Esophagus (tissue), 2 donors: ENCODE data around the gene UBE2J2. TPM values are rescaled to one million over a fixed set of nuclear protein-coding genes. Genes with fewer than 3 reads are reported as not detected.

Source experiments
- H3K27ac ChIP-seq, 2 donors: one replicate each; pipeline ENCODE4 v1.5.1; 2013; ENCODE audit warnings: low read depth in 2 of 2, mild to moderate bottlenecking in 2 of 2, inconsistent platforms in 1 of 2, low read length in 1 of 2, moderate library complexity in 1 of 2
- H3K27me3 ChIP-seq, 2 donors: one replicate each; pipeline ENCODE4 v1.6.1; 2013; ENCODE audit warnings: low read length in 2 of 2, control low read depth in 1 of 2, mild to moderate bottlenecking in 1 of 2; ENCODE audit not compliant: insufficient read depth in 2 of 2, control insufficient read depth in 1 of 2
- H3K36me3 ChIP-seq, 2 donors: one replicate each; pipeline ENCODE4 v1.6.1; 2013; ENCODE audit warnings: low read length in 1 of 2; ENCODE audit not compliant: control insufficient read depth in 2 of 2, insufficient read depth in 2 of 2
- H3K4me1 ChIP-seq, 2 donors: one replicate each; pipeline ENCODE4 v1.6.1; 2013; ENCODE audit warnings: low read length in 1 of 2; ENCODE audit not compliant: control insufficient read depth in 2 of 2, insufficient read depth in 2 of 2
- H3K4me3 ChIP-seq, 2 donors: one replicate each; pipeline ENCODE4 v1.5.1; 2013; ENCODE audit warnings: low read length in 2 of 2, mild to moderate bottlenecking in 2 of 2, low read depth in 1 of 2, moderate library complexity in 1 of 2
- H3K9me3 ChIP-seq, 2 donors: one replicate each; pipeline ENCODE4 v1.6.1; 2013; ENCODE audit warnings: mild to moderate bottlenecking in 2 of 2, low read depth in 1 of 2, low read length in 1 of 2, moderate library complexity in 1 of 2; ENCODE audit not compliant: control insufficient read depth in 2 of 2, insufficient read depth in 1 of 2
- WGBS, 2 donors: extraction: QIAGEN DNeasy Blood & Tissue Kit; methylation state at CpG; one replicate each; pipeline ENCODE4 v1.1.7; 2013; 5-methylcytosine and 5-hydroxymethylcytosine counted together
- polyA plus RNA-seq, 2 donors: library from polyadenylated mRNA; stranded (reverse); fragments of 200-250 nt; gene quantifications; one replicate each; pipeline ENCODE4 v1.2.3, GENCODE V29; 2013
- donor health status: healthy with polysubstance abuse.
- donor health status: Bipolar disorder and iron deficiency.

UBE2J2 gene
- polyA plus RNA-seq, 2 donors = 38.2 to 40.9 TPM

DNA sequence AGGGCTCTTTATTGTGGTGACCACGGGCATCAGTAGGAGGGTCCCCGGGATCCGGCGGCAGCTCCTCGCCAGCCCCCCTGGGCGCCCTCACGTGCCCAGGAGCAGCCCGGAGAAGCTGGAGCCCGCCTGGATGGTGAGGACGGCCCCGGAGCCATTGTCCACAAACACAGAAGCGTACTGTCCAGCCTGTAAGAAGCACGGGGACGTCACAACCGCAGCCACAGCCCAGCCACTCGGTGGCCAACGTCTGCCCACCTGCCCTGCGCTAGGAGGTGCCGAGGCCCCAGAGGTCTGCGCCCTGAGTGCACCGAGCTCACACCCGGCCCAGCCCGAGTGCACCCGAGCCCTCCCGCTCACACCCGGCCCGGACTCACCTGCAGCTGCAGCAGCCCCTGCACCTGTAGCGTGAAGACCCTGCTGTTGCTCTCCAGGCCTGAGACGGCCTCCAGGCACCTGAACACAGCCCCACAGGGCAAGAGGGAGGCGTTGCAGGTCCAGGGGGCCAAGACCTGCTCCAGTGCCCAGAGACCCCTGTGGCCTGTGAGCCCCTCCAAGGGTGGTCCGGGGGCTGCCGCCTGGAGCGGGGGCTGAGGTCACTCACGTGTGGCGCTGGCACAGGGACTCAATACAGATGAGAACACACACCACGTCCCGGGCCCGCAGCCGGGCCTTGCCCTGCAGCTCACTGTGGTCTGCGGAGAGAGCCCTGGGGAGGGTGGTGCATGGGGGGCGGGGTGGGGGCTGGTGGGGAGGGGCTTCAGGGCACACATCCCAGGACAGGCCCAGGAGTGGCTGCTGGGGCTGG is 31.0 kb downstream of the UBE2J2 start:
- Histone ChIP-seq H3K27me3 (peaks cover 0 to 11% of the 10 kb centered on the region in 2 donors), H3K27ac (no peak overlapping the region), H3K4me3 (no peak overlapping the region), H3K9me3 (peaks cover 0 to 5% of the 10 kb centered on the region in 2 donors), H3K36me3 (no peaks in the 10 kb centered on the region), H3K4me1 (peaks cover 4 to 21% of the 10 kb centered on the region in 2 donors)
- WGBS, 2 donors = 84 to 87% methylated on average over 40 to 41 of the region's 41 CpGs

DNA sequence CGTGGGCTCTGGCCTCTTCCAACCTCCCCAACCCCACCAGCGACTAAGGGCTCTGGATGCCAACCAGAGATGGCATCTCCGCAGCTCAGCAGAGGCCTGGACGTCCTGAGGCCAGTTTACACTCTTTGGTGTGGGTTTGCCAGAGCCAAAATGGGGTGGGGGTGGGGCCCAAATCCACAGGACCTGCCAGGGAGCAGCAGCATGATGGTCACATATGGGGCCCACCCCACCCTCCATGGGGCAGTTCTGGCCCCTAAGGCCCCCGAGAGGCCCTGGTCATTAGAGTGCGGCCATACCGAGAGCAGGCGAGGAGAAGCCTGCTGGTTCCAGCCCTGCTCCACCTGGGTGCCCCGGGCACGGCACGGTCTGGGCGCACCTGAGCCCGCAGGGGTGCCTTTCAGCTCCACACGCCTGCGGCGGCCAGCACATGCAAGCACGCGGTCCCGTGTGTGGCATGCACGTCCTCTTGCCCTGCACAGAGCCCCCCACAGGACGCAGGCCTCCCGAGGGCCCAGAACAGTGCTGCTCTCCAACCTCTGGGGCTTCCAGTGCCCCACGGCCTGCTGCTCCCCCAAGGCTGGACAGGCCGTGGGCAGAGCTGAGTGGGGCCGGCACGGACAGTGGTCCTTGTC is 31.9 kb downstream of the UBE2J2 start:
- Histone ChIP-seq H3K27me3 (peaks cover 0 to 11% of the 10 kb centered on the region in 2 donors), H3K36me3 (no peaks in the 10 kb centered on the region), H3K4me3 (no peak overlapping the region), H3K4me1 (peaks cover 2 to 26% of the 10 kb centered on the region in 2 donors), H3K27ac (no peak overlapping the region), H3K9me3 (peaks cover 0 to 5% of the 10 kb centered on the region in 2 donors)
- WGBS, 2 donors = 71 to 77% methylated on average over 26 of the region's 26 CpGs

DNA sequence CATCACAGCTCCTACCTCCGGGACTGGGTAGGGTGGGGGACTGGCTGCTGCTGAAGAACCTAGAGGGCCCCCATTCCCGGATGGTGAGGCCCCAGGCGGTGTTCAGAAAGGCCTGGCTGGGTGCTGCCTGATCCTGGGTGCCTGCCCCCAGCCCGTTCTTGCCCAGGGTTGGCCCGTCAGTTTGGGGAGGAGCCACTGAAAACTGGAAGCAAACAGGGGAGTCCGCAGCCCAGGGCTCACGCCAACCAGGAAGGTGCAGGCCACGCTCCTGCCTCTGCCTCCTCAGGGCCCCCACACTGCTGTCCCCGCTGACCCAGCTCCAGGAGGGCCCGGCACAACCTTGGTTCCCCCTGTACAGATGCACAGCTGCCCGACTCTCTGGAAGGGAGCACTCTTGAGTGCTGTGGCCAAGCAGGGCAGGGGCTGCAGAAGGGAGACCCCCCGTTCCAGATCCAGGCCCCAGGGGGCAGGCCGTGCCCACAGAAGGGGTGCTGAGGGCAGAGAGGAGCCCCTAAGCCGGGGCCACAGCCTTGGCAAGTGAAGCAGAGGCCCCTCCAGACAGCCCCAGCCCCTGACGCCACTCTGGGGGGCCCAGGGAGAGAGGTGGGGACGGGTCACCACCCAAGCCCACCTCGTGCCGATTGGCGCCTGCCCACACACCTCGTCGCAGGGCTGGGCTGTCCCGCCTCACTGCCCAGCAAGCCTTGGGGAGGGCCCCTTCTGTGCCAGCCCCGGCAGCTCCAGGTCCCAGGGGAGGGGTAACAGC is 32.6 kb downstream of the UBE2J2 start:
- H3K27me3 ChIP-seq = peaks cover 0 to 11% of the 10 kb centered on the region in 2 donors
- WGBS, 2 donors = 34 to 39% methylated on average over 15 to 23 of the region's 23 CpGs
- H3K36me3 ChIP-seq = no peaks in the 10 kb centered on the region
- H3K27ac ChIP-seq = no peak overlapping the region
- no peak overlapping the region for H3K4me3 ChIP-seq
- H3K4me1 ChIP-seq = peaks cover 2 to 23% of the 10 kb centered on the region in 2 donors
- H3K9me3 ChIP-seq = peaks cover 0 to 5% of the 10 kb centered on the region in 2 donors

DNA sequence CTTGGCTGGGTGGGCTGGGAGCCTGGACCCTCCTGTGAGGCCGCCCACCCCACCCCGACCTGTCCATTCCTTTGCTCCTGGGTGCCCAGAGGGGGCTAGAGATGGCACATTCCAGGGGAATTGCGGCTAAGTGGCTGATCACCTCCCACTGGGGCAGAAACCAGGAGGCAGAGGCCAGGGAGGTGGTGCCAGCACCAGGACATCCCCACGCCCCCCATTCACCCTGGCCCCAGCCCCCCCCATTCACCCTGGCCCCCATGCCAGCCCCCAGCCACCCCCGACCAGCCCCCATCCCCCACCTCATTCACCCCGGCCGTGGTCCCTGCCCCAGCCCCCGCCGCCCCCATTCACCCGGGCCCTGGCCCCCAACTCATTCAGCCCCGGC is 33.3 kb downstream of the UBE2J2 start:
- WGBS, 2 donors = 38 to 48% methylated on average over 11 of the region's 11 CpGs

DNA sequence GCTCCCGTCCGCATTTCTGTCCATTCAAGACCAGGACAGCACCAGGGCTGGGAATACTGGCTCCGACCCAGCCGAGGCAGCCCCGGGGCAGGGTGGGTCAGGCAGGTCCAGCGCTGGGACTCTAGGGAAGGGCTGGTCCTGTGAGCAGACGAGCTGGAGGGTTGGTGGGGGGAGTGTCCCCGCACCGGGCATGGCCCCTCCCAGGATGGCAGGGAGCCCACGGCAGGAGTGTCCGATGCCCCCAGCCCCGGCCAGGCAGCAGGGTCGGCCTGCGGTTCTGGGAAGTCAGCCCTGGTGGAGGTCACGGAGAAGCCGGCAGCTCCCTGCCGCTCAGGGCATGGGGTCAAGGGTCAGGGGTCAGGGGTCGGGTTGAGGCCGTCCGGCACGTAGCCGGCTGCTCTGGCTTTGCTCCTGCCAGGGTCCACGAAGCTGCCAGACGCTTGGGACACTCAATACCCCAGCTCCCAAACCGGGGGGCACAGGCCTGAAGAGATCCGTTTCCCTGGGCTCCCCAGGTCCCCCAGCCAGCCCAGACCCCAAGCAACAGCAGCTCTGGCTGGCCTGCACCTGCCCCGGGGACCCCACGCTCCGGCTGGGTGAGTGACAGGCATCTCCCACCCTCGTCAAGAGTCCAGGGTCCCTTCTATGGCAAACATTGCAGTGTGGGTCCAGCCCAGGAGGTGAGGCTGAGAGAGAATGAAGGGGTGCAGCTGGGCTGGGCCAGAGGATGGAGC is 33.9 kb downstream of the UBE2J2 start:
- peaks cover 2 to 23% of the 10 kb centered on the region in 2 donors for H3K4me1 ChIP-seq
- peaks cover 0 to 5% of the 10 kb centered on the region in 2 donors for H3K9me3 ChIP-seq
- 22% methylated on average over 29 to 30 of the region's 30 CpGs for WGBS, 2 donors
- peaks cover 0 to 2% of the 10 kb centered on the region in 2 donors for H3K36me3 ChIP-seq
- no peak overlapping the region for H3K4me3 ChIP-seq
- H3K27me3 ChIP-seq = peaks cover 0 to 5% of the 10 kb centered on the region in 2 donors
- no peak overlapping the region for H3K27ac ChIP-seq

More for the DNA sequence above, 33.3 kb downstream of the UBE2J2 start:
- peaks cover 0 to under 1% of the 10 kb centered on the region in 2 donors for H3K36me3 ChIP-seq
- H3K4me1 ChIP-seq = peaks cover 2 to 23% of the 10 kb centered on the region in 2 donors
- H3K27me3 ChIP-seq = peaks cover 0 to 5% of the 10 kb centered on the region in 2 donors
- H3K9me3 ChIP-seq = peaks cover 0 to 5% of the 10 kb centered on the region in 2 donors
- H3K27ac ChIP-seq = no peak overlapping the region
- no peak overlapping the region for H3K4me3 ChIP-seq

DNA sequence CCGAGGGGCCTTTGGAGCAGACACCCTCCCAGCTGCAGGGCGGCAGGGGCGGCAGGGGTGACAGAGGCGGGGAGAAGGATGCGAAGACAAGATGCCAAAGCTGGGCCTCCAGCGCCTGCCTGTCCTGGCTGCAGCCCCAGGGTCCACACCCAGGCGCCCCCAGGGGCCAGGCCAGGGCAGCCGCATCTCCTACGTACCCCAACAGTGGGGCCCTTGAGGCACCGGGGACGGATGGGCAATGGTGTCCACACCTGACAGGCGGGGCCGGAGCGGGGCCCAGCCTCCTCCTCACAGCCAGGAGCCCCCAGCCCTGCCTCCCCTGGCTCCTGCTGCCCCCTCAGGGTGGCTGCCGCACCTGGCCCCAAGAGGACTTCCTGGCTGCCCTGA is 34.4 kb downstream of the UBE2J2 start:
- Histone ChIP-seq H3K27ac (no peak overlapping the region), H3K27me3 (peaks cover 0 to 5% of the 10 kb centered on the region in 2 donors), H3K36me3 (peaks cover 0 to 2% of the 10 kb centered on the region in 2 donors), H3K9me3 (peaks cover 0 to 5% of the 10 kb centered on the region in 2 donors), H3K4me1 (peaks cover 2 to 23% of the 10 kb centered on the region in 2 donors), H3K4me3 (no peak overlapping the region)
- WGBS, 2 donors = 39 to 46% methylated on average over 11 to 15 of the region's 15 CpGs

DNA sequence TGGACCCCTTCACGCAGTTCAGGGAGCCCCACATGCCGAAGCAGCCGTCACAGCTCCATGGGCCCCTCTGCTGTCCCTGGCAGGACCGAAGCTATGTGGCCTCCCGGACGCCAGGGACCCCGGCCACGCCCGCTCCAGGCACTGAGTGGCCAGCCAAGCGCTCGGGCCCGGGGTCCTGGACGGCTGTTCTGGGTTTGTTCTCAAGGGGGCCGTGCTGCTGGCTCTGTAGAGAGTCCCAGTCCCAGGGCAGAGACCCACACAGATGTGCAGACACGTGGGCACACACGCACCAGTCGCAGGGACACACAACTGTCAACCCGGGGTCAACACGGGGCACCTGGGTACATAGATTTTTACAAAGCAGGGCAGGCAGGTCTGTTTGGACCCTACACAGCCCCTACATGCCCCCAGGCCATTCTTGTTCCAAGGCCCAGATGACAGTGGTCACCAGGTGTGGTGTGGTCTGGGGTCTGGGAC is 34.9 kb downstream of the UBE2J2 start:
- Histone ChIP-seq H3K27me3 (peaks cover 0 to 5% of the 10 kb centered on the region in 2 donors), H3K27ac (no peak overlapping the region), H3K4me3 (no peak overlapping the region), H3K36me3 (peaks cover 0 to 2% of the 10 kb centered on the region in 2 donors), H3K4me1 (peaks cover 2 to 23% of the 10 kb centered on the region in 2 donors), H3K9me3 (peaks cover 0 to 5% of the 10 kb centered on the region in 2 donors)
- 52 to 65% methylated on average over 19 of the region's 19 CpGs for WGBS, 2 donors

DNA sequence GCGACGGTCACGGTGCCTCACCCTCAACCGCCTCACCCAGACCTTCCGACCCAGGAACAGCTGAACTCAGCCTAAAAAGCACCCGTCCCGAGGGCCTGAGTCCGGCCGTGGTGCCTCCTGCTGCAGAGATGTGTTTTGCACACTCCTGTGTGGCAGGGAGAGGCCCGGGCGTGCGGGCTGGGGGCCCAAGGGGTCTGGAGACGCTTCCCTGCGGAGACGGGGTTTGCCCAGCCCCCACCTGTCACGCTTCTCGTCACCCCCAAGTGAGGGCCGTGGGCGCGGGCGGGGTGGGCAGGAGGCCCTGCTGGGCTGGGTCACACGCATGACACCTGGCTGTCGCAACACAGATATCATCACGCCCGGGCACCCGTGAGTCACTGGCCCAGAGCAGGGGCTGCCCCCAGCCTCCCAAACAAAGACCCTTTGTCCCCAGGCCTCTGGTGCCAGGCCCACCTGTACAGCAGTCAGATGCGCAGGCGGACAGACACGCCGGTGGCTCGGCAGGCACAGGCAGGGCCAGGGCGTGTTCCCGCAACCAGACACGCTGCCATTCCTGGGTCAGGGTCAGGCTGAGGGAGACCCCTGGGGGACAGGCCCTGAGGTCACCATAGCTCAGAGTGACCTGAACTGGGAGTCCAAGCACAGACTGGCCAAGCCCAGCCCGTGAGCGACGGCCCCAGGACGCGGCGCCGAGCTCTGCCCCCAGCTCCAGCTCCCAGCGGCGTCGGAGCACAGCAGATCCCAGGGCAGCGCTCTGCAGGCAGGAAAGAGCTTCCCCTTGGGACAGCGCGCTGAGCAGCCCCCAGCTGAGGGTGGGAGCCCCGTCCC is 35.6 kb downstream of the UBE2J2 start:
- Histone ChIP-seq H3K9me3 (peaks cover 0 to 5% of the 10 kb centered on the region in 2 donors), H3K4me3 (no peak overlapping the region), H3K27ac (no peak overlapping the region), H3K4me1 (peaks cover 2 to 27% of the 10 kb centered on the region in 2 donors), H3K36me3 (peaks cover 0 to 2% of the 10 kb centered on the region in 2 donors), H3K27me3 (peaks cover 0 to 5% of the 10 kb centered on the region in 2 donors)
- 29 to 37% methylated on average over 48 of the region's 48 CpGs for WGBS, 2 donors
